HL-60 (cell line): ENCODE data around the gene FOLR2.

ENCODE experiments used
- DNase-seq, 2 experiments: peaks; one replicate each; pipeline ENCODE4 v3.0.0-alpha.2; 2010 to 2020; ENCODE audit warnings: low read depth in 1 of 2, low spot score in 1 of 2
- H3K27ac ChIP-seq: fragments of 250-450 bp; sonication (Bioruptor Pico); replicated peaks from 2 replicates; pipeline ENCODE4 v1.5.1; 2020; ENCODE audit warnings: mild to moderate bottlenecking, moderate library complexity
- H3K27me3 ChIP-seq: fragments of 250-450 bp; sonication (Bioruptor Pico); 2 replicates; pipeline ENCODE4 v1.5.1; 2021; ENCODE audit warnings: mild to moderate bottlenecking, moderate library complexity; ENCODE audit not compliant: insufficient read depth, poor library complexity, severe bottlenecking
- H3K4me3 ChIP-seq: replicated peaks from 2 replicates; pipeline ENCODE4 v1.5.1; 2011; ENCODE audit warnings: mild to moderate bottlenecking, control low read depth, low read length; ENCODE audit not compliant: insufficient read depth
- GABPA ChIP-seq: IDR thresholded peaks from 2 replicates; pipeline ENCODE4 v1.6.1; 2012; ENCODE audit warnings: low read depth
- POLR2AphosphoS5 ChIP-seq: IDR thresholded peaks from 2 replicates; pipeline ENCODE4 v1.6.1; 2012; ENCODE audit warnings: low read depth
- SPI1 ChIP-seq: IDR thresholded peaks from 2 replicates; pipeline ENCODE4 v1.6.1; 2012; ENCODE audit warnings: low read depth, mild to moderate bottlenecking, borderline replicate concordance
- TF ChIP-seq, protein P1 (sequence below): IDR thresholded peaks from one replicate; pipeline ENCODE4 v1.5.1; 2011; ENCODE audit warnings: low read length, control low read depth, inconsistent platforms; ENCODE audit not compliant: insufficient read depth
- TF ChIP-seq, protein P2 (sequence below): IDR thresholded peaks from 2 replicates; pipeline ENCODE4 v1.6.1; 2012; ENCODE audit warnings: low read depth; ENCODE audit not compliant: insufficient replicate concordance

FOLR2 gene

DNA sequence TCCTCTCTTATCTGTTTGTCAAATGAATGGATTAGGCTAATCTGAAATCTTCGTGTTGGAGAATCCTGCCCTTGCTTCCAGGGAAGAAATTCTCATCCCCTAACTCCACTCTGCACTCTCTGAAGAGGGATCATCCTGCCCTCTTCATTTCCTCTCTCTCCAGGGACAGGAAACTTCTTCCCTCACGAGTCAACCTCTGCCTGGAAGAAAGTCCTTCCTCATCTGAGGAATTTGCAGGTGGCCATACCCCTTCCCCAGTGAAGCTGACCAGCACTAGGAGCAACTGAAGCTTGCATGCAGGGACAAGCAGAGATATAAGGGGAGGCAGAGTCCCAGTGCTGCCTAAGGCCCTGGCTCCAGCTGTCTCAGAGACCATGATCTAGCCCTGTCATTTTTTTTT is 31.0 kb downstream of the FOLR2 start:
- no peak for DNase-seq
- H3K27ac ChIP-seq, result no peak overlapping the region
- peaks cover 41% of the 10 kb centered on the region for H3K27me3 ChIP-seq
- H3K4me3 ChIP-seq, result no peak overlapping the region
- TF ChIP-seq, protein P1, sequence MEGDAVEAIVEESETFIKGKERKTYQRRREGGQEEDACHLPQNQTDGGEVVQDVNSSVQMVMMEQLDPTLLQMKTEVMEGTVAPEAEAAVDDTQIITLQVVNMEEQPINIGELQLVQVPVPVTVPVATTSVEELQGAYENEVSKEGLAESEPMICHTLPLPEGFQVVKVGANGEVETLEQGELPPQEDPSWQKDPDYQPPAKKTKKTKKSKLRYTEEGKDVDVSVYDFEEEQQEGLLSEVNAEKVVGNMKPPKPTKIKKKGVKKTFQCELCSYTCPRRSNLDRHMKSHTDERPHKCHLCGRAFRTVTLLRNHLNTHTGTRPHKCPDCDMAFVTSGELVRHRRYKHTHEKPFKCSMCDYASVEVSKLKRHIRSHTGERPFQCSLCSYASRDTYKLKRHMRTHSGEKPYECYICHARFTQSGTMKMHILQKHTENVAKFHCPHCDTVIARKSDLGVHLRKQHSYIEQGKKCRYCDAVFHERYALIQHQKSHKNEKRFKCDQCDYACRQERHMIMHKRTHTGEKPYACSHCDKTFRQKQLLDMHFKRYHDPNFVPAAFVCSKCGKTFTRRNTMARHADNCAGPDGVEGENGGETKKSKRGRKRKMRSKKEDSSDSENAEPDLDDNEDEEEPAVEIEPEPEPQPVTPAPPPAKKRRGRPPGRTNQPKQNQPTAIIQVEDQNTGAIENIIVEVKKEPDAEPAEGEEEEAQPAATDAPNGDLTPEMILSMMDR, result no peak
- TF ChIP-seq SPI1 (no peak), GABPA (no peak), POLR2AphosphoS5 (no peak)
- TF ChIP-seq, protein P2, sequence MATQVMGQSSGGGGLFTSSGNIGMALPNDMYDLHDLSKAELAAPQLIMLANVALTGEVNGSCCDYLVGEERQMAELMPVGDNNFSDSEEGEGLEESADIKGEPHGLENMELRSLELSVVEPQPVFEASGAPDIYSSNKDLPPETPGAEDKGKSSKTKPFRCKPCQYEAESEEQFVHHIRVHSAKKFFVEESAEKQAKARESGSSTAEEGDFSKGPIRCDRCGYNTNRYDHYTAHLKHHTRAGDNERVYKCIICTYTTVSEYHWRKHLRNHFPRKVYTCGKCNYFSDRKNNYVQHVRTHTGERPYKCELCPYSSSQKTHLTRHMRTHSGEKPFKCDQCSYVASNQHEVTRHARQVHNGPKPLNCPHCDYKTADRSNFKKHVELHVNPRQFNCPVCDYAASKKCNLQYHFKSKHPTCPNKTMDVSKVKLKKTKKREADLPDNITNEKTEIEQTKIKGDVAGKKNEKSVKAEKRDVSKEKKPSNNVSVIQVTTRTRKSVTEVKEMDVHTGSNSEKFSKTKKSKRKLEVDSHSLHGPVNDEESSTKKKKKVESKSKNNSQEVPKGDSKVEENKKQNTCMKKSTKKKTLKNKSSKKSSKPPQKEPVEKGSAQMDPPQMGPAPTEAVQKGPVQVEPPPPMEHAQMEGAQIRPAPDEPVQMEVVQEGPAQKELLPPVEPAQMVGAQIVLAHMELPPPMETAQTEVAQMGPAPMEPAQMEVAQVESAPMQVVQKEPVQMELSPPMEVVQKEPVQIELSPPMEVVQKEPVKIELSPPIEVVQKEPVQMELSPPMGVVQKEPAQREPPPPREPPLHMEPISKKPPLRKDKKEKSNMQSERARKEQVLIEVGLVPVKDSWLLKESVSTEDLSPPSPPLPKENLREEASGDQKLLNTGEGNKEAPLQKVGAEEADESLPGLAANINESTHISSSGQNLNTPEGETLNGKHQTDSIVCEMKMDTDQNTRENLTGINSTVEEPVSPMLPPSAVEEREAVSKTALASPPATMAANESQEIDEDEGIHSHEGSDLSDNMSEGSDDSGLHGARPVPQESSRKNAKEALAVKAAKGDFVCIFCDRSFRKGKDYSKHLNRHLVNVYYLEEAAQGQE, result no peak

DNA sequence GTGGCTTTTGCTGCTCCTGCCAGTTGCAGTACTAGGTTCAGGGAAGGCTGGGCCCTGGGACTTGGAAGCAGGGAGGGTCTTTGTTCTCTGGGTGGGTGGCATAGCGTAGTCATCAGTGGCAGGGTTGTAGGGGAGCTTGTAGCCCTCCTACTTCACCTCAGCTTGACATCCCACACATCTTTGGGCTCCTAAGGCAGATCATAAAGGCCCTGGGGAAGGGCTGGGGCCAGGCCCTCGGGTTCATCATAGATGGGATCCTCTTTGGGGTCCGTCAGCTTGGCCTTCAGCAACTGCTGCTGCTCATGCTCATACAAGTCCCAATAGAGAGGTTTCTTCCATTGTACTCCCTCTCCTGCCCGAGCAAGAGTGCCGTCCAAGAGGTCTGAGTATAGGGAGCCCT is 33.4 kb downstream of the FOLR2 start:
- TF ChIP-seq GABPA (no peak), POLR2AphosphoS5 (no peak)
- no peak for DNase-seq
- Histone ChIP-seq H3K4me3 (no peak overlapping the region), H3K27me3 (peaks cover 22% of the 10 kb centered on the region), H3K27ac (no peak overlapping the region)

DNA sequence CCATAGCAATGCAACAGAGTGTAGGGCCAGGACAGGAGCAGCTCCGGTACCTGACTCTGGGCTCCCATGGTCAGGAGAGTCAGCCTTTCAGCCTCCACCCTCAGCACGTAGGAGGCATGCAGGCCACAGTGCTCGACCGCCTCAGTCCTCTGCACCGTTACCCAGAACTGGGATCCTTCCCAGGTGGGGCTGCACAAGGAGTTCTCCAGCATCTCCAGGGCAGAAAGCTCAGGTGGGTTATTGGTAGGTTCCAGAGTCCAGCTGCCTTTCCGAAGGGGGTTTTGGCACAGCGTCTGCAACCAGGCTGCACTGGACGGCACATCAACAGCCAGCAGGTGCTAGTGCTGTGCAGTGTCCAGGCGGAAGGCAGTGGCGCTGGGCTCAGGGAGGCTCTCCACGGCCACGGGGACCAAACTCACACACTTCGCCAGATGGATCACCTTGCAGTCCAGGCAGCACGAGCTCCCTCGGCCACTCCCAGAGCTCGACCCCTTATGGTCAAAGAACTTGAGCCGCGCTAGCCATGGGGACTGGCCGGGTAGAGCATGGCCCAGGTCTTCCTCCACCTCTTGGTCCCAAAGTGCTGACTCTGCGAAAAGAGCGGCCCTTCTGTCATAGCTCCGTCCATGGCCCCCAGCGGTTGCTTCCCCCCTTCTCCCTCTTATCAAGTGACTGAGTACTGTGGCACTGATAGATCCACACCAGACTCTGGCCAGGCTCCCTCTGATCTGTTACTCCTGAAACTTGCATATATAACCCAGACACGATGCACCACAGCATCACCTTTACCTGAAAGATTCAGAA is 34.3 kb downstream of the FOLR2 start:
- no peak for DNase-seq
- Histone ChIP-seq H3K4me3 (no peak overlapping the region), H3K27me3 (peaks cover 14% of the 10 kb centered on the region), H3K27ac (no peak overlapping the region)
- TF ChIP-seq SPI1 (no peak), GABPA (no peak), POLR2AphosphoS5 (no peak)
- TF ChIP-seq, protein P2, result no peak
- TF ChIP-seq, protein P1, result no peak

DNA sequence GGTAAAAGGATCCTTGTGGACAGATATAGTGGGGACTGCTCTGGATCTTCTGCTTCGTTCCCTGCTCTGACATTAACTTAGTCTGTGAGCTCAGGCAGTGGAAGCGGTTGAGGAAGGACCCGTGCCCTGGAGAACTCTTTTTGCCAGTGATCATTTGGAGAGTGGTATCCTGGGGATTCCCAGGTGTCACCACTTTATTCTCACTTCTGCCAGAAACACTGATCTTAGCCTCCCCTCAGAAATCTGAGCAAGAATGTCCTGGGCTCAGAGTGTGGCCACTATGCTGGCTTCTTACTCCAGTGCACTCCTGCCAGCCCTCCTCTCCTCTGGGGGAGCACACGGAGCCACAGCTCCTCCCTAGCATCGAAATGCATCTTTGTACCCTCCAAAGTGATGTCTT is 35.0 kb downstream of the FOLR2 start:
- Histone ChIP-seq H3K27ac (no peak overlapping the region), H3K4me3 (no peak overlapping the region), H3K27me3 (peaks cover 9% of the 10 kb centered on the region)
- no peak for DNase-seq
- TF ChIP-seq POLR2AphosphoS5, result no peak
- TF ChIP-seq, protein P1, result no peak
